MM.1S (cell line): Measurements from ENCODE around the gene ADCYAP1R1.

Experiments
- DNase-seq: peaks from one replicate; pipeline ENCODE4 v3.0.0-alpha.2; 2015
- H2AFZ ChIP-seq: fragments of 300-600 bp; sonication (generic); 2 replicates; pipeline ENCODE4 v1.6.0; 2016; ENCODE audit warnings: antibody characterized with exemption, low read length
- H3F3A ChIP-seq: fragments of 300-600 bp; sonication (generic); 2 replicates; pipeline ENCODE4 v1.6.1; 2016; ENCODE audit warnings: mild to moderate bottlenecking, antibody characterized with exemption, low read length, moderate library complexity, mixed read lengths; ENCODE audit not compliant: insufficient read depth
- H3K27ac ChIP-seq: fragments of 300-600 bp; sonication (generic); 2 replicates; pipeline ENCODE4 v1.5.1; 2016; ENCODE audit warnings: mild to moderate bottlenecking, low read length
- H3K27me3 ChIP-seq: fragments of 300-600 bp; sonication (generic); replicated peaks from 2 replicates; pipeline ENCODE4 v1.6.0; 2016; ENCODE audit warnings: low read length; ENCODE audit not compliant: insufficient read depth
- H3K36me3 ChIP-seq: fragments of 300-600 bp; sonication (generic); replicated peaks from 2 replicates; pipeline ENCODE4 v1.6.1; 2016; ENCODE audit warnings: mild to moderate bottlenecking, low read length, mixed read lengths; ENCODE audit not compliant: insufficient read depth
- H3K4me1 ChIP-seq: fragments of 300-600 bp; sonication (generic); 2 replicates; pipeline ENCODE4 v1.6.1; 2016; ENCODE audit warnings: low read length, mixed read lengths
- H3K4me2 ChIP-seq: fragments of 300-600 bp; sonication (generic); 2 replicates; pipeline ENCODE4 v1.6.0; 2016; ENCODE audit warnings: low read depth, low read length
- H3K4me3 ChIP-seq: fragments of 300-600 bp; sonication (generic); 2 replicates; pipeline ENCODE4 v1.5.1; 2016; ENCODE audit warnings: low read length, mixed read lengths
- H3K79me2 ChIP-seq: fragments of 300-600 bp; sonication (generic); 2 replicates; pipeline ENCODE4 v1.6.1; 2016; ENCODE audit warnings: mixed run types, low read length, mixed read lengths
- H3K9ac ChIP-seq: fragments of 300-600 bp; sonication (generic); 2 replicates; pipeline ENCODE4 v1.6.1; 2016; ENCODE audit warnings: low read length, mixed read lengths
- H3K9me2 ChIP-seq: fragments of 300-600 bp; sonication (generic); replicated peaks from 2 replicates; pipeline ENCODE4 v1.6.1; 2016; ENCODE audit warnings: mild to moderate bottlenecking, low read length, mixed read lengths; ENCODE audit not compliant: insufficient read depth
- H3K9me3 ChIP-seq: fragments of 300-600 bp; sonication (generic); replicated peaks from 2 replicates; pipeline ENCODE4 v1.6.1; 2016; ENCODE audit warnings: mild to moderate bottlenecking, low read length, mixed read lengths; ENCODE audit not compliant: insufficient read depth
- H4K20me1 ChIP-seq: fragments of 300-600 bp; sonication (generic); 2 replicates; pipeline ENCODE4 v1.6.1; 2016; ENCODE audit warnings: mild to moderate bottlenecking, low read length, moderate library complexity, mixed read lengths; ENCODE audit not compliant: insufficient read depth
- EZH2 ChIP-seq: fragments of 300-600 bp; sonication (generic); optimal IDR thresholded peaks from 2 replicates; pipeline ENCODE3; 2017; ENCODE audit warnings: low read depth, mild to moderate bottlenecking, antibody characterized with exemption, low read length, mixed read lengths
- EZH2phosphoT487 ChIP-seq: fragments of 300-600 bp; sonication (generic); IDR thresholded peaks from 2 replicates; pipeline ENCODE4 v1.6.1; 2018; ENCODE audit warnings: antibody characterized with exemption, low read length
- TF ChIP-seq, protein P1 (sequence below): fragments of 300-600 bp; sonication (generic); IDR thresholded peaks from 2 replicates; pipeline ENCODE4 v1.5.1; 2016; ENCODE audit warnings: antibody characterized with exemption, low read length, mixed read lengths

ADCYAP1R1 gene

DNA sequence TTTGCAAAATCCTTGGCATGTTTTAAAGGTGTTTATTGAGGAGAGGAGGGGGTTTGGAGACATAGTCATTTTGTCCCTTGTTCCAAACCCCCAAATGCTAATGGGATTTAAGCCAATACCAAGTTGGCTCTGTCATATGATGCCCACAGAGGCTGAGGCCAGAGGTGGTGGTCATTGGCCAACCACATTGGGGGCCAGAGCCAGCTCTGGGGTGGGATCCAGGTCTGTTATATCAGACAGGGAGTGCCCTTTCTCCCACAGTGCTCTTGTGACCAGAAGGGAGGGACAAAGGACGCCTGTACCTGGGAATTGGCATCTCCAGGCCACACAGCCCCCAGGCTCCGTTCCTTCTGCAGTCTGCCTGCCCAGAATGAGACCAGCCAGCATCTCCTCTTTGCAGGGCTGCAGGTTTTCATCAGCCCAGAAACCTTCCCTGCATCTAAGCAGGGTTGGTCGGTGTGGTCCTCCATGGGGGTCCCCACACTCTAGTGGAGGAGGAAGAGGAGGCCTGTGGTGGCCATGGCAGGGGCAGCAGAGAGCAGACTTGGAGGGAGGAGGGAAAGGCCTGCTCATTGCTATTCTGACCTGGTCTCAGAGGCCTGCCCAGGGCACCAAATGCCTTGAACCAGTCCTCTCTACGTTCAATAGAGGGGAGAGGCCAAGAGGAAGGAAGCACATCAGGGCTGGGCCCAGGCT, 17.9 kb downstream of the ADCYAP1R1 start:
- H3K27ac ChIP-seq: no peak overlapping the region
- no peaks in the 10 kb centered on the region for H3K9me3 ChIP-seq
- no peaks in the 10 kb centered on the region for H3K27me3 ChIP-seq
- no peak overlapping the region for H2AFZ ChIP-seq
- no peak overlapping the region for H3K4me2 ChIP-seq
- H3K4me1 ChIP-seq: no peaks in the 10 kb centered on the region
- TF ChIP-seq, protein P1, sequence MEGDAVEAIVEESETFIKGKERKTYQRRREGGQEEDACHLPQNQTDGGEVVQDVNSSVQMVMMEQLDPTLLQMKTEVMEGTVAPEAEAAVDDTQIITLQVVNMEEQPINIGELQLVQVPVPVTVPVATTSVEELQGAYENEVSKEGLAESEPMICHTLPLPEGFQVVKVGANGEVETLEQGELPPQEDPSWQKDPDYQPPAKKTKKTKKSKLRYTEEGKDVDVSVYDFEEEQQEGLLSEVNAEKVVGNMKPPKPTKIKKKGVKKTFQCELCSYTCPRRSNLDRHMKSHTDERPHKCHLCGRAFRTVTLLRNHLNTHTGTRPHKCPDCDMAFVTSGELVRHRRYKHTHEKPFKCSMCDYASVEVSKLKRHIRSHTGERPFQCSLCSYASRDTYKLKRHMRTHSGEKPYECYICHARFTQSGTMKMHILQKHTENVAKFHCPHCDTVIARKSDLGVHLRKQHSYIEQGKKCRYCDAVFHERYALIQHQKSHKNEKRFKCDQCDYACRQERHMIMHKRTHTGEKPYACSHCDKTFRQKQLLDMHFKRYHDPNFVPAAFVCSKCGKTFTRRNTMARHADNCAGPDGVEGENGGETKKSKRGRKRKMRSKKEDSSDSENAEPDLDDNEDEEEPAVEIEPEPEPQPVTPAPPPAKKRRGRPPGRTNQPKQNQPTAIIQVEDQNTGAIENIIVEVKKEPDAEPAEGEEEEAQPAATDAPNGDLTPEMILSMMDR: no peak
- no peaks in the 10 kb centered on the region for H3K79me2 ChIP-seq
- H3K9me2 ChIP-seq: no peaks in the 10 kb centered on the region
- no peaks in the 10 kb centered on the region for H3F3A ChIP-seq
- H3K36me3 ChIP-seq: no peaks in the 10 kb centered on the region
- DNase-seq: no peak
- H3K9ac ChIP-seq: no peak overlapping the region
- H4K20me1 ChIP-seq: no peaks in the 10 kb centered on the region
- H3K4me3 ChIP-seq: no peak overlapping the region

DNA sequence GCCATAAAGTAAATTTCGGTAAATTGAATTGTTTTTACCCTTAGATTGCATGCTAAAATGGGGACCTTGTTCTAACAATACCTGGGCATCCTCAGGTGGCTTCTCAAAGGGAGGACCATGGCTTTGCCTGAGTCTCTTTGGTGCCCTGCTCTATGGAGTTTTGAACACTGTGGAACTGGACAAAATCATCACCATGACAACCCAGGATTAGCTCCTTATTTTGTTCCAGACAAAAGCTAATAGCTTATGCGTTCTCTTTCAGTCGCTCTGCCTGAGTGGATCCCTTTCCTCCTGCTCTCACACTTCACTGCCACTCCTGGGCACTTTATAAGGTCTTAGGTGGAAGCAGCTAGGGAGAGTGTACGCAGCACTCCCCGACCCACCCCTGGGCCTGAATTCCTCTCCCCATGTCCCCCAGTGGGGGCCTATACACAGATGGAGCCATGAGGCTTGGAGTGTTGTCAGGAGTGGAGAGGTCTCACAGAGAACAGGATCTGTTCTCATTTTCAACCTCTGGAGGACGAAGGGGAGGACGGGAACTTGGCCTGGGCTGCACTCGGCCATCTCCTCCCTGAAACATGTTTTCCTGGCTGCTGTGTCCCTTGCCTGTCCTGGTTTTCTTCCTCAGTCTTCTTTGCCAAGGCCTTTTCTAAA, 19.0 kb downstream of the ADCYAP1R1 start:
- Histone ChIP-seq H3K36me3 (no peaks in the 10 kb centered on the region), H3K4me1 (no peaks in the 10 kb centered on the region), H3K4me2 (no peak overlapping the region), H3K79me2 (no peaks in the 10 kb centered on the region), H3K27me3 (no peaks in the 10 kb centered on the region), H3K27ac (no peak overlapping the region), H3K9me2 (no peaks in the 10 kb centered on the region), H3K9ac (no peak overlapping the region), H4K20me1 (no peaks in the 10 kb centered on the region), H3F3A (no peaks in the 10 kb centered on the region), H3K9me3 (no peaks in the 10 kb centered on the region), H2AFZ (no peak overlapping the region), H3K4me3 (no peak overlapping the region)
- TF ChIP-seq, protein P1: no peak
- TF ChIP-seq EZH2phosphoT487: no peak
- no peak for DNase-seq

DNA sequence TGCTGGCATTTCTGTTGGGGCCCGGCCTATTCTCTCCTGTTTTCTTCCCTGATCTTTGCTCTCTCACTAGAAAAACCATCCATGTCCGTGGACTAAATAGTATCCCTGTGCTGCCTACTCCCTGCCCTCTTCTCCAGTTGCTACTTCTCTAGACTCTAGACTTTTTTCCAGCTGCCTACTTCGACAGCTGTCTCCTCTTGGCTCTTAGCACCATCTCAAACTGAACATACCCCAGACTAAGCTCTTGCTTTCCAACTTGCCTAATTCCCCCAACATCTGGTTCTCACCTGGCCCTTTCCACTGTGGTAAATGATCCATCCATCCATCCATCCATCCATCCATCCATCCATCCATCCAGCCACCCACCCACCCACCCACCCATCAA, 19.5 kb downstream of the ADCYAP1R1 start:
- Histone ChIP-seq H3K27ac (no peak overlapping the region), H3K27me3 (no peaks in the 10 kb centered on the region), H3K4me1 (no peaks in the 10 kb centered on the region), H4K20me1 (no peaks in the 10 kb centered on the region), H3K4me2 (no peak overlapping the region), H3K9me2 (no peaks in the 10 kb centered on the region), H3K79me2 (no peaks in the 10 kb centered on the region), H3K4me3 (no peak overlapping the region), H3F3A (no peaks in the 10 kb centered on the region), H2AFZ (no peak overlapping the region), H3K36me3 (no peaks in the 10 kb centered on the region), H3K9ac (no peak overlapping the region), H3K9me3 (no peaks in the 10 kb centered on the region)
- TF ChIP-seq EZH2phosphoT487: no peak
- TF ChIP-seq EZH2: no peak
- TF ChIP-seq, protein P1: no peak
- no peak for DNase-seq
